ENCODE results near the gene PGAM5. TPM values are rescaled to one million over a fixed set of nuclear protein-coding genes. Genes with fewer than 3 reads are reported as not detected.

PGAM5 gene
- total and polyA plus RNA-seq, 2 experiments from 2014 or later: 10.2 to 28.7 TPM

- DNase-seq: no peak
- Histone ChIP-seq H3K9ac (no peak overlapping the region), H3K9me3 (ENCODE audit: low read depth) (no peaks in the 10 kb centered on the region), H3K4me1 (ENCODE audit: insufficient read depth) (no peaks in the 10 kb centered on the region), H3K4me3 (no peak overlapping the region), H3K27me3 (replicated peaks; ENCODE audit: insufficient read depth) (no peaks in the 10 kb centered on the region), H3K36me3 (ENCODE audit: low read depth) (peaks cover 8% of the 10 kb centered on the region; the same call in 1 of the 2 replicates), H3K79me2 (ENCODE audit: insufficient read depth) (peaks cover 48% of the 10 kb centered on the region), H3F3A (ENCODE audit: insufficient read depth) (peaks cover 4% of the 10 kb centered on the region; the same call in 1 of the 2 replicates), H4K20me1 (ENCODE audit: insufficient read depth) (no peaks in the 10 kb centered on the region), H3K9me2 (ENCODE audit: insufficient read depth) (no peaks in the 10 kb centered on the region), H3K27ac (no peak overlapping the region), H3K4me2 (ENCODE audit: unreplicated experiment) (no peak overlapping the region), H2AFZ (no peak overlapping the region)
- in situ Hi-C loops (cut with MboI): no loop called here
- TF ChIP-seq EZH2phosphoT487 (IDR thresholded peaks at IDR 0.05; ENCODE audit: insufficient read depth, low read depth): no peak
- no peak for TF ChIP-seq EZH2 (IDR thresholded peaks at IDR 0.05; ENCODE audit: insufficient read depth, poor library complexity, severe bottlenecking)
- 84% methylated on average over 14 to 17 of the region's 17 CpGs for WGBS, 2 experiments (ENCODE audit: low coverage in 1 of 2, low lambda C conversion rate in 2 of 2, missing lambda C conversion rate in 2 of 2)
These were observed 6.4 kb downstream of the PGAM5 start for GRCh38 chr12:132717011-132717410.

DNA sequence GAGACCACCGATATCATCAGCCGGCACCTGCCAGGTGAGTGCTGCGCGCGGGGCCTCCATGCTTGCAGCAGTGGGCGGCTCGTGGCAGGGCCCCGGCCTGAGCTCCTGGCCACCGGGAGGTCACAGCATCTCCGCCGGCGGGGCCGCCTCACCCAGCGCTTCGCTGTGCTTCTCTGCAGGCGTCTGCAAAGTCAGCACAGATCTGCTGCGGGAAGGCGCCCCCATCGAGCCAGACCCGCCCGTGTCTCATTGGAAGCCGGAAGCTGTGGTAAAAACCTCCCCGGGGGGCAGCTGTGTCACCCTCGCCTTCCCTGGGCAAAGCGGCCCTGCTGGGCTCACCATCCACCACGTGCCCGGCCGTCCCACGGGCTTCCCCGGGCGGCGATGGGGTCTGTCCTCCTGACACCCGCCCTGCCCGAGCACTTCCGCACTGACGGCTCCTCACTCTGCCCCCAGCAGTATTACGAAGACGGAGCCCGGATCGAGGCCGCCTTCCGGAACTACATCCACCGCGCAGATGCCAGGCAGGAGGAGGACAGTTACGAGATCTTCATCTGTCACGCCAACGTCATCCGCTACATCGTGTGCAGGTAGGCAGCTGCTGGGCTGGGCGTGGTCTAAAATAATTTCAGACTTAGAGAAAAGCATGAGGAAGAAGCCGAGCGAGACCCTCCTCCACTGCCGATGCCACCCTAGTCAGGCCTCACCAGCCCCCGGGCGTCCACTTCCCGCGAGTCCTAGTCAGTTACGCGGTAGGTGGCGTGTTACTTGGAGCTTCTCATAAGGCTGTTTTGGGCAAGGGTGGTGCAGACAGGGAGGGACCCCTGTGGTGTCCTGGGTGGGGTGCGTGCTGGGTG, 7.1 kb downstream of the PGAM5 start:
- Histone ChIP-seq H3K4me2 (ENCODE audit: unreplicated experiment) (no peak overlapping the region), H3K9me3 (ENCODE audit: low read depth) (no peaks in the 10 kb centered on the region), H3K79me2 (ENCODE audit: insufficient read depth) (peaks cover 48% of the 10 kb centered on the region), H3K27ac (no peak overlapping the region), H2AFZ (no peak overlapping the region), H3K9me2 (ENCODE audit: insufficient read depth) (no peaks in the 10 kb centered on the region), H3K36me3 (ENCODE audit: low read depth) (peaks cover 13% of the 10 kb centered on the region; the same call in 1 of the 2 replicates), H3F3A (ENCODE audit: insufficient read depth) (peaks cover 10% of the 10 kb centered on the region; the same call in 1 of the 2 replicates), H3K9ac (no peak overlapping the region), H3K27me3 (replicated peaks; ENCODE audit: insufficient read depth) (no peaks in the 10 kb centered on the region), H4K20me1 (ENCODE audit: insufficient read depth) (no peaks in the 10 kb centered on the region), H3K4me3 (no peak overlapping the region), H3K4me1 (ENCODE audit: insufficient read depth) (no peaks in the 10 kb centered on the region)
- peak; percentile 32 for DNase-seq
- in situ Hi-C loops (cut with MboI): no loop called here
- WGBS, 2 experiments (ENCODE audit: low coverage in 1 of 2, low lambda C conversion rate in 2 of 2, missing lambda C conversion rate in 2 of 2): 95% methylated on average over 58 to 61 of the region's 61 CpGs
- TF ChIP-seq EZH2 (IDR thresholded peaks at IDR 0.05; ENCODE audit: insufficient read depth, poor library complexity, severe bottlenecking): no peak
- TF ChIP-seq EZH2phosphoT487 (IDR thresholded peaks at IDR 0.05; ENCODE audit: insufficient read depth, low read depth): no peak

DNA sequence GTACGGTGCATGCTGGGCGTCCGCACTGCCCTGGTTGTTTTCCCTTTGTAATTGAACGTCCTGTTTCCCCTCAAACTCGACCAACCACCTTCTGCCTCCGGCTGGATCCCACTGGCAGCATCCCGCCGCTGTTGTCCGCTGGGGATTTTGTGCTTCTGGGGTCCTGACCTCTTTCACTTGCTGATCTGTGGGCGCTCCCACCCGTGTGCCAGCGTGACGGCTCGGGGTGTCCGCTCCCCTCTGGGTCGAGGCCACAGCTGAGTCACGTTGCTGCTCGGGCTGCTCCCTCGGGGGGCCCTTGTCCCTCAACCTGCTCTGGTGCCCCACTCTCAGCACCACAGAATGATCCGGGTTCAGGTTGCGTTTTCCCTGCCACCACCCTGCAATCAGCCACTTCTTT, 8.0 kb downstream of the PGAM5 start:
- peaks cover 17% of the 10 kb centered on the region; the same call in 1 of the 2 replicates for H3F3A ChIP-seq (ENCODE audit: insufficient read depth)
- DNase-seq: no peak
- no peak overlapping the region for H3K4me2 ChIP-seq (ENCODE audit: unreplicated experiment)
- H2AFZ ChIP-seq: no peak overlapping the region
- peaks cover 22% of the 10 kb centered on the region; the same call in 1 of the 2 replicates for H3K36me3 ChIP-seq (ENCODE audit: low read depth)
- in situ Hi-C loops (cut with MboI): no loop called here
- no peaks in the 10 kb centered on the region for H3K9me2 ChIP-seq (ENCODE audit: insufficient read depth)
- no peaks in the 10 kb centered on the region for H4K20me1 ChIP-seq (ENCODE audit: insufficient read depth)
- H3K9me3 ChIP-seq (ENCODE audit: low read depth): no peaks in the 10 kb centered on the region
- no peak overlapping the region for H3K9ac ChIP-seq
- H3K79me2 ChIP-seq (ENCODE audit: insufficient read depth): peaks cover 48% of the 10 kb centered on the region
- no peak overlapping the region for H3K27ac ChIP-seq
- TF ChIP-seq EZH2phosphoT487 (IDR thresholded peaks at IDR 0.05; ENCODE audit: insufficient read depth, low read depth) (no peak), EZH2 (IDR thresholded peaks at IDR 0.05; ENCODE audit: insufficient read depth, poor library complexity, severe bottlenecking) (no peak)
- no peaks in the 10 kb centered on the region for H3K27me3 ChIP-seq (replicated peaks; ENCODE audit: insufficient read depth)
- H3K4me1 ChIP-seq (ENCODE audit: insufficient read depth): no peaks in the 10 kb centered on the region
- WGBS, 2 experiments (ENCODE audit: low coverage in 1 of 2, low lambda C conversion rate in 2 of 2, missing lambda C conversion rate in 2 of 2): 88 to 92% methylated on average over 16 to 21 of the region's 21 CpGs
- H3K4me3 ChIP-seq: no peak overlapping the region

DNA sequence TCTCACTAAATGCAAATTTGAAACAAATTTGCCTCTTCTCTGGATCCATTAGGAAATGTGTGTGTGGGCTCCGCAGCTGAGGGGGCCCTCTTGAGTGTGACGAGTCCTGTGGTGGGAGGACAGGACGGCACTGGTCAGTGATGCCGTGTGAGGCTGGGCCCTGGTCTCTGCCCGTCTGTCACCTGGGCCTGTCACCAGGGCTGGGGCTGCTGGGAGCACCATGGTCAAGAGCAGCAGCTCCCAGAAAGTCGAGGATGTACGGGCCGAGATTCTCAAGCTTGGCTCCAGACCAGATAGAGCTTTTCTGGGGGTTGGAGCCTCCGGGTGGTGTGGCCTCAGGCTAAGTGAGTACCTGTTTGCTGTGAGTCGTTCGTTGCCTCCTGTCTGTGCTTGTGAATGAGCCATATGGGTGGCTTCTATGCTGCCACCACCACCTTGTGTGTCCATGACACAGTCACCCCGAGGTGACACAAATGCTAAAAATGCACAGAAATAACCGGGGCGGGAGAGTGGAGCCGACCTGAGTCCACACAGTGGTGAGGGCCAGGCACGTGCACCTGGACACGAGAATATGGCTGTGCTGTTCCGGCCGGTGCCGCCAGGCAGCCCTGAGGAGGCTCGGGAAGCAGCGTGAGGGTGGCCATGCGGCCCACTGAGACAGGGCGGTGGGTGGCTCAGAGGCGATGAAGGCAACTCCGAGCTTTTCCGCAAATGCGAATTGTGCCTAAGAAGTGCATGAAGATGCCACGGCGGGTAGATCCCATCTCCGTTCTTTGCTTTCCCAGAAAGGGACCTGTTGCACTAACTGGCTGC, 8.7 kb downstream of the PGAM5 start:
- Histone ChIP-seq H3K4me2 (ENCODE audit: unreplicated experiment) (no peak overlapping the region), H3K9ac (no peak overlapping the region), H2AFZ (no peak overlapping the region), H3K27ac (no peak overlapping the region), H3K9me2 (ENCODE audit: insufficient read depth) (no peaks in the 10 kb centered on the region), H3K27me3 (replicated peaks; ENCODE audit: insufficient read depth) (no peaks in the 10 kb centered on the region), H3K36me3 (ENCODE audit: low read depth) (peaks cover 28% of the 10 kb centered on the region; the same call in 1 of the 2 replicates), H3K4me3 (no peak overlapping the region), H4K20me1 (ENCODE audit: insufficient read depth) (no peaks in the 10 kb centered on the region), H3K4me1 (ENCODE audit: insufficient read depth) (no peaks in the 10 kb centered on the region), H3K79me2 (ENCODE audit: insufficient read depth) (peaks cover 48% of the 10 kb centered on the region), H3F3A (ENCODE audit: insufficient read depth) (peaks cover 18% of the 10 kb centered on the region; the same call in 1 of the 2 replicates), H3K9me3 (ENCODE audit: low read depth) (no peaks in the 10 kb centered on the region)
- no peak for DNase-seq
- in situ Hi-C loops (cut with MboI): no loop called here
- TF ChIP-seq EZH2phosphoT487 (IDR thresholded peaks at IDR 0.05; ENCODE audit: insufficient read depth, low read depth): no peak
- no peak for TF ChIP-seq EZH2 (IDR thresholded peaks at IDR 0.05; ENCODE audit: insufficient read depth, poor library complexity, severe bottlenecking)
- 87 to 88% methylated on average over 29 to 31 of the region's 31 CpGs for WGBS, 2 experiments (ENCODE audit: low coverage in 1 of 2, low lambda C conversion rate in 2 of 2, missing lambda C conversion rate in 2 of 2)
